Measurements from ENCODE around the gene GUCY1B1.

GUCY1B1 gene

GRCh38 chr4:155787113-155787710 is 28.4 kb downstream of the GUCY1B1 start:
- 0% methylated on average over 1 of the region's 5 CpGs for WGBS
- H2BK15ac ChIP-seq (ENCODE audit: low read depth, poor library complexity, severe bottlenecking): no peak overlapping the region
- no peak overlapping the region for H3K23ac ChIP-seq (ENCODE audit: low read length in 2 of 2)

GRCh38 chr4:155789391-155789790 is 30.6 kb downstream of the GUCY1B1 start:
- Histone ChIP-seq H3K23ac (ENCODE audit: low read length in 2 of 2) (no peak overlapping the region), H3K36me3 (ENCODE audit: control insufficient read depth in 1 of 2, insufficient read depth in 2 of 2, low read depth in 1 of 2, low read length in 2 of 2) (peaks cover 0 to 6% of the 10 kb centered on the region in 2 experiments), H2BK12ac (ENCODE audit: low read length in 2 of 2) (no peak overlapping the region), H3K9ac (ENCODE audit: low read length) (peak overlapping the region; percentile 40), H3K14ac (ENCODE audit: low read length in 2 of 2) (no peak overlapping the region), H3K4me3 (ENCODE audit: insufficient read depth in 1 of 2, low read depth in 1 of 2, low read length in 2 of 2) (no peak overlapping the region), H4K91ac (ENCODE audit: low read length) (no peak overlapping the region), H3K79me1 (replicated peaks; ENCODE audit: low read length, poor library complexity, severe bottlenecking) (no peaks in the 10 kb centered on the region), H3K4ac (ENCODE audit: low read depth in 1 of 2, low read length in 2 of 2) (no peak overlapping the region), H3K4me2 (ENCODE audit: low read length, poor library complexity, severe bottlenecking) (no peak overlapping the region), H2BK5ac (ENCODE audit: low read depth, low read length, poor library complexity, severe bottlenecking) (no peak overlapping the region), H2BK120ac (ENCODE audit: low read depth, low read length) (no peak overlapping the region), H3K18ac (ENCODE audit: low read depth in 1 of 2, low read length in 2 of 2) (no peak overlapping the region), H2BK15ac (ENCODE audit: low read depth, poor library complexity, severe bottlenecking) (no peak overlapping the region), H4K8ac (ENCODE audit: low read length) (no peak overlapping the region), H3K9me3 (ENCODE audit: control insufficient read depth, low read length) (no peaks in the 10 kb centered on the region), H2AK5ac (ENCODE audit: low read length, severe bottlenecking) (no peak overlapping the region), H3K27ac (ENCODE audit: low read length, poor library complexity, severe bottlenecking) (no peak overlapping the region), H2AFZ (ENCODE audit: low read depth, low read length) (no peak overlapping the region), H3K4me1 (ENCODE audit: control insufficient read depth, insufficient read depth, low read depth, low read length) (peaks cover 2% of the 10 kb centered on the region), H3K27me3 (ENCODE audit: control insufficient read depth in 1 of 2, insufficient read depth in 1 of 2, low read length in 2 of 2) (no peaks in the 10 kb centered on the region)
- WGBS: 88% methylated on average over 6 of the region's 6 CpGs
- DNase-seq: peak; percentile 9

More at GRCh38 chr4:155787113-155787710, 28.4 kb downstream of the GUCY1B1 start:
- H3K4ac ChIP-seq (ENCODE audit: low read depth in 1 of 2, low read length in 2 of 2): no peak overlapping the region
- H2BK12ac ChIP-seq (ENCODE audit: low read length in 2 of 2): peak overlapping the region in 1 of 2 experiments; percentile 66
- H3K27ac ChIP-seq (ENCODE audit: low read length, poor library complexity, severe bottlenecking): no peak overlapping the region
- no peak overlapping the region for H3K4me3 ChIP-seq (ENCODE audit: insufficient read depth in 1 of 2, low read depth in 1 of 2, low read length in 2 of 2)
- no peak overlapping the region for H3K14ac ChIP-seq (ENCODE audit: low read length in 2 of 2)
- no peak overlapping the region for H2AFZ ChIP-seq (ENCODE audit: low read depth, low read length)
- peak; percentile 74 for DNase-seq
- H3K4me1 ChIP-seq (ENCODE audit: control insufficient read depth, insufficient read depth, low read depth, low read length): peaks cover 2% of the 10 kb centered on the region
- H3K9me3 ChIP-seq (ENCODE audit: control insufficient read depth, low read length): no peaks in the 10 kb centered on the region
- H3K18ac ChIP-seq (ENCODE audit: low read depth in 1 of 2, low read length in 2 of 2): peak overlapping the region in 1 of 2 experiments; percentile 43
- H2BK5ac ChIP-seq (ENCODE audit: low read depth, low read length, poor library complexity, severe bottlenecking): no peak overlapping the region
- H4K91ac ChIP-seq (ENCODE audit: low read length): no peak overlapping the region
- peak overlapping the region; percentile 44 for H3K9ac ChIP-seq (ENCODE audit: low read length)
- H3K79me1 ChIP-seq (replicated peaks; ENCODE audit: low read length, poor library complexity, severe bottlenecking): no peaks in the 10 kb centered on the region
- H2AK5ac ChIP-seq (ENCODE audit: low read length, severe bottlenecking): no peak overlapping the region
- no peaks in the 10 kb centered on the region for H3K27me3 ChIP-seq (ENCODE audit: control insufficient read depth in 1 of 2, insufficient read depth in 1 of 2, low read length in 2 of 2)
- no peaks in the 10 kb centered on the region for H3K36me3 ChIP-seq (ENCODE audit: control insufficient read depth in 1 of 2, insufficient read depth in 2 of 2, low read depth in 1 of 2, low read length in 2 of 2)
- no peak overlapping the region for H2BK120ac ChIP-seq (ENCODE audit: low read depth, low read length)
- H4K8ac ChIP-seq (ENCODE audit: low read length): no peak overlapping the region
- no peak overlapping the region for H3K4me2 ChIP-seq (ENCODE audit: low read length, poor library complexity, severe bottlenecking)

- Histone ChIP-seq H3K9me3 (ENCODE audit: control insufficient read depth, low read length) (no peaks in the 10 kb centered on the region), H3K23ac (ENCODE audit: low read length in 2 of 2) (no peak overlapping the region), H4K91ac (ENCODE audit: low read length) (no peak overlapping the region), H3K4me2 (ENCODE audit: low read length, poor library complexity, severe bottlenecking) (no peak overlapping the region), H2BK5ac (ENCODE audit: low read depth, low read length, poor library complexity, severe bottlenecking) (no peak overlapping the region), H3K79me1 (replicated peaks; ENCODE audit: low read length, poor library complexity, severe bottlenecking) (no peaks in the 10 kb centered on the region), H3K4ac (ENCODE audit: low read depth in 1 of 2, low read length in 2 of 2) (no peak overlapping the region), H3K18ac (ENCODE audit: low read depth in 1 of 2, low read length in 2 of 2) (no peak overlapping the region), H2AK5ac (ENCODE audit: low read length, severe bottlenecking) (no peak overlapping the region), H4K8ac (ENCODE audit: low read length) (no peak overlapping the region), H3K4me3 (ENCODE audit: insufficient read depth in 1 of 2, low read depth in 1 of 2, low read length in 2 of 2) (no peak overlapping the region), H2BK120ac (ENCODE audit: low read depth, low read length) (no peak overlapping the region), H3K36me3 (ENCODE audit: control insufficient read depth in 1 of 2, insufficient read depth in 2 of 2, low read depth in 1 of 2, low read length in 2 of 2) (peaks cover 0 to 6% of the 10 kb centered on the region in 2 experiments), H2BK12ac (ENCODE audit: low read length in 2 of 2) (no peak overlapping the region), H2BK15ac (ENCODE audit: low read depth, poor library complexity, severe bottlenecking) (no peak overlapping the region), H2AFZ (ENCODE audit: low read depth, low read length) (no peak overlapping the region), H3K27ac (ENCODE audit: low read length, poor library complexity, severe bottlenecking) (no peak overlapping the region), H3K9ac (ENCODE audit: low read length) (no peak overlapping the region), H3K27me3 (ENCODE audit: control insufficient read depth in 1 of 2, insufficient read depth in 1 of 2, low read length in 2 of 2) (no peaks in the 10 kb centered on the region), H3K4me1 (ENCODE audit: control insufficient read depth, insufficient read depth, low read depth, low read length) (peaks cover 2% of the 10 kb centered on the region), H3K14ac (ENCODE audit: low read length in 2 of 2) (no peak overlapping the region)
- DNase-seq: no peak
- WGBS: 50% methylated on average over 2 of the region's 3 CpGs
Measured at GRCh38 chr4:155789982-155790381, 31.2 kb downstream of the GUCY1B1 start.

- Histone ChIP-seq H3K27me3 (ENCODE audit: control insufficient read depth in 1 of 2, insufficient read depth in 1 of 2, low read length in 2 of 2) (no peaks in the 10 kb centered on the region), H3K9ac (ENCODE audit: low read length) (no peak overlapping the region), H3K23ac (ENCODE audit: low read length in 2 of 2) (no peak overlapping the region), H3K4ac (ENCODE audit: low read depth in 1 of 2, low read length in 2 of 2) (no peak overlapping the region), H2BK15ac (ENCODE audit: low read depth, poor library complexity, severe bottlenecking) (no peak overlapping the region), H2BK120ac (ENCODE audit: low read depth, low read length) (no peak overlapping the region), H3K27ac (ENCODE audit: low read length, poor library complexity, severe bottlenecking) (no peak overlapping the region), H4K91ac (ENCODE audit: low read length) (no peak overlapping the region), H2AK5ac (ENCODE audit: low read length, severe bottlenecking) (no peak overlapping the region), H3K4me1 (ENCODE audit: control insufficient read depth, insufficient read depth, low read depth, low read length) (peaks cover 1% of the 10 kb centered on the region), H2BK5ac (ENCODE audit: low read depth, low read length, poor library complexity, severe bottlenecking) (no peak overlapping the region), H3K18ac (ENCODE audit: low read depth in 1 of 2, low read length in 2 of 2) (no peak overlapping the region), H3K14ac (ENCODE audit: low read length in 2 of 2) (no peak overlapping the region), H3K4me2 (ENCODE audit: low read length, poor library complexity, severe bottlenecking) (no peak overlapping the region), H2BK12ac (ENCODE audit: low read length in 2 of 2) (no peak overlapping the region), H3K9me3 (ENCODE audit: control insufficient read depth, low read length) (no peaks in the 10 kb centered on the region), H3K36me3 (ENCODE audit: control insufficient read depth in 1 of 2, insufficient read depth in 2 of 2, low read depth in 1 of 2, low read length in 2 of 2) (peaks cover 0 to 6% of the 10 kb centered on the region in 2 experiments), H2AFZ (ENCODE audit: low read depth, low read length) (no peak overlapping the region), H3K4me3 (ENCODE audit: insufficient read depth in 1 of 2, low read depth in 1 of 2, low read length in 2 of 2) (no peak overlapping the region), H4K8ac (ENCODE audit: low read length) (no peak overlapping the region), H3K79me1 (replicated peaks; ENCODE audit: low read length, poor library complexity, severe bottlenecking) (no peaks in the 10 kb centered on the region)
- no peak for DNase-seq
- WGBS: 80% methylated on average over 1 of the region's 1 CpG
Measured at GRCh38 chr4:155794589-155795236, 35.9 kb downstream of the GUCY1B1 start.
